K562 (cell line): ENCODE measurements around the gene MPDU1. TPM values are rescaled to one million over a fixed set of nuclear protein-coding genes. Genes with fewer than 3 reads are reported as not detected.

Experiments used
- ATAC-seq: fragments of 200-7000 bp; cut with Tn5 transposase; 3 replicates; pipeline ENCODE4 v1.9.1; 2020; ENCODE audit warnings: moderate library complexity
- BruUV-seq: library from RNA; stranded (reverse); fragments of 400-500 nt; replicated peaks from 2 replicates; lab custom pipeline; 2021; lab: Mats Ljungman, UMichigan
- CTCF ChIA-PET: fragments of 300-600 bp; formaldehyde crosslinking; extraction: SDS; loops from one replicate; lab custom pipeline; 2021; ENCODE audit warnings: low intra/inter-chr PET ratio; lab: Yijun Ruan, JAX
- POLR2A ChIA-PET: fragments of 300-600, 350-650 bp; sonication (Branson Sonifier 250); formaldehyde crosslinking; extraction: SDS; loops from one replicate; lab custom pipeline; 2021; ENCODE audit warnings: antibody characterized with exemption, inconsistent platforms; lab: Yijun Ruan, JAX
- DNase-seq, 4 experiments: peaks; one replicate each; pipeline versions ENCODE4 v3.0.0 to v3.0.0-alpha.2; 2011 to 2018; ENCODE audit warnings: low spot score in 3 of 4, mixed read lengths in 3 of 4; ENCODE audit errors: extremely low read depth in 1 of 4
- FAIRE-seq: peaks from 2 replicates; lab custom pipeline; 2011; peaks lifted over from hg19 to GRCh38; lab: Jason Lieb, UNC
- H2AFZ ChIP-seq: 2 replicates; pipeline ENCODE4 v1.6.0; 2011; ENCODE audit warnings: low read depth, low read length, control low read depth, inconsistent platforms
- H3K27ac ChIP-seq: fragments of 200-600 bp; 3 replicates; pipeline ENCODE4 v1.8.0; 2011; ENCODE audit warnings: low read depth, mild to moderate bottlenecking, control low read depth, inconsistent platforms, low read length, moderate library complexity, mixed read lengths; ENCODE audit errors: extremely low read depth
- H3K27me3 ChIP-seq, 2 experiments: fragments of 300-600 bp in 1 of 2; 2 replicates in 1 of 2; 3 replicates in 1 of 2; pipeline versions ENCODE4 v1.6.0 to v1.8.0; 2011; ENCODE audit warnings: inconsistent platforms in 2 of 2, low read length in 2 of 2, mild to moderate bottlenecking in 1 of 2, mixed read lengths in 1 of 2, moderate library complexity in 1 of 2; ENCODE audit not compliant: control insufficient read depth in 2 of 2, insufficient read depth in 2 of 2
- H3K36me3 ChIP-seq: fragments of 300-600 bp; 3 replicates; pipeline ENCODE4 v1.8.0; 2011; ENCODE audit warnings: mild to moderate bottlenecking, low read length, inconsistent platforms; ENCODE audit not compliant: control insufficient read depth, insufficient read depth
- H3K4me1 ChIP-seq, 2 experiments: fragments of 200-600 bp in 1 of 2; replicated peaks in 1 of 2; 2 replicates in 1 of 2; 3 replicates in 1 of 2; pipeline versions ENCODE4 v1.5.1 to v1.8.0; 2011; ENCODE audit warnings: inconsistent platforms in 2 of 2, low read length in 2 of 2, mild to moderate bottlenecking in 1 of 2, mixed read lengths in 1 of 2, moderate library complexity in 1 of 2; ENCODE audit not compliant: control insufficient read depth in 2 of 2, insufficient read depth in 2 of 2
- H3K4me2 ChIP-seq: 2 replicates; pipeline ENCODE4 v1.6.1; 2011; ENCODE audit warnings: low read length, control low read depth, inconsistent platforms, mixed read lengths; ENCODE audit not compliant: insufficient read depth
- H3K4me3 ChIP-seq: fragments of 200-600 bp; sonication (generic), shearing (Covaris generic); 2 replicates; pipeline ENCODE4 v1.5.1; 2016; ENCODE audit warnings: control low read depth, inconsistent platforms
- H3K79me2 ChIP-seq: fragments of 200-600 bp; 3 replicates; pipeline ENCODE4 v1.8.0; 2011; ENCODE audit warnings: low read length, inconsistent platforms; ENCODE audit not compliant: control insufficient read depth, insufficient read depth
- H3K9ac ChIP-seq, 2 experiments: 2 replicates each; pipeline versions ENCODE4 v1.6.0 to v1.6.1; 2011; ENCODE audit warnings: low read depth in 2 of 2, low read length in 2 of 2, control low read depth in 1 of 2, inconsistent platforms in 1 of 2, mild to moderate bottlenecking in 1 of 2, mixed read lengths in 1 of 2; ENCODE audit not compliant: insufficient read depth in 1 of 2
- H3K9me1 ChIP-seq: one replicate; pipeline ENCODE4 v1.6.0; 2011; ENCODE audit warnings: inconsistent platforms, mild to moderate bottlenecking, low read length, moderate library complexity; ENCODE audit not compliant: control insufficient read depth, insufficient read depth
- H3K9me3 ChIP-seq: replicated peaks from 2 replicates; pipeline ENCODE4 v1.5.1; 2011; ENCODE audit warnings: low read depth, low read length, inconsistent platforms; ENCODE audit not compliant: control insufficient read depth, insufficient read depth
- H4K20me1 ChIP-seq: replicated peaks from 2 replicates; pipeline ENCODE4 v1.6.1; 2011; ENCODE audit warnings: low read length, inconsistent platforms, mixed read lengths; ENCODE audit not compliant: control insufficient read depth, insufficient read depth
- FOS ChIP-seq: IDR thresholded peaks from 3 replicates; pipeline ENCODE4 v1.6.1; 2011; ENCODE audit not compliant: insufficient read length; ENCODE audit errors: extremely low read depth
- WGBS: fragments of 100-300 bp; shearing (Covaris generic); methylation state at CpG from one replicate; pipeline ENCODE4 v1.1.6; 2016; ENCODE audit warnings: low coverage, mixed read lengths; ENCODE audit not compliant: insufficient coverage; ENCODE audit errors: missing lambda C conversion rate; 5-methylcytosine and 5-hydroxymethylcytosine counted together
- in situ Hi-C: fragments of 300-500 bp; cut with MboI; formaldehyde crosslinking; loops from 4 replicates; pipeline ENCODE4 v1.15.0; 2018; ENCODE audit warnings: inconsistent platforms, mixed read lengths
- intact Hi-C: fragments of 100-400 bp; cut with micrococcal nuclease; formaldehyde crosslinking; loops from 2 replicates; pipeline ENCODE4 v1.14.2; 2022
- polyA plus RNA-seq, 8 experiments: library from polyadenylated mRNA; depleted of rRNA in 4 of 8; stranded (reverse) in 5 of 8; unstranded in 3 of 8; fragments of >200 nt; fragmentation: Nextera tagmentation in 2 of 8; fragmentation: Illumina TruSeq in 1 of 8; extraction: Ambion mirVana in 2 of 8; extraction: Trizol in 1 of 8; gene quantifications; 2 replicates each; pipeline versions ENCODE4 v1.2.1 to v1.2.3, GENCODE V29; 2011 to 2014; ENCODE audit warnings: inconsistent platforms in 1 of 8, missing spikeins in 1 of 8
- total RNA-seq, 7 experiments: library from RNA; depleted of rRNA in 6 of 7; stranded (reverse); fragments of >200 nt in 6 of 7; fragmentation: Illumina TruSeq in 2 of 7; extraction: Trizol in 2 of 7; gene quantifications; 2 replicates each; pipeline versions ENCODE4 v1.2.1 to v1.2.3, GENCODE V29; 2011 to 2021; ENCODE audit warnings: low replicate concordance in 1 of 7
- TF ChIP-seq, protein P1 (sequence below): fragments of 450-650 bp; IDR thresholded peaks from 2 replicates; pipeline ENCODE4 v1.6.1; 2017; ENCODE audit warnings: antibody characterized with exemption, mild to moderate bottlenecking
- TF ChIP-seq, protein P2 (sequence below): fragments of 450-650 bp; IDR thresholded peaks from 2 replicates; pipeline ENCODE4 v1.6.1; 2016; ENCODE audit warnings: mild to moderate bottlenecking, moderate library complexity

Gene MPDU1
- total and polyA plus RNA-seq, 9 of the 15 experiments (the other 6 are each of a cell fraction or from before 2014, with no cell fraction given), result 4.9 to 179 (median 77.1) TPM

DNA sequence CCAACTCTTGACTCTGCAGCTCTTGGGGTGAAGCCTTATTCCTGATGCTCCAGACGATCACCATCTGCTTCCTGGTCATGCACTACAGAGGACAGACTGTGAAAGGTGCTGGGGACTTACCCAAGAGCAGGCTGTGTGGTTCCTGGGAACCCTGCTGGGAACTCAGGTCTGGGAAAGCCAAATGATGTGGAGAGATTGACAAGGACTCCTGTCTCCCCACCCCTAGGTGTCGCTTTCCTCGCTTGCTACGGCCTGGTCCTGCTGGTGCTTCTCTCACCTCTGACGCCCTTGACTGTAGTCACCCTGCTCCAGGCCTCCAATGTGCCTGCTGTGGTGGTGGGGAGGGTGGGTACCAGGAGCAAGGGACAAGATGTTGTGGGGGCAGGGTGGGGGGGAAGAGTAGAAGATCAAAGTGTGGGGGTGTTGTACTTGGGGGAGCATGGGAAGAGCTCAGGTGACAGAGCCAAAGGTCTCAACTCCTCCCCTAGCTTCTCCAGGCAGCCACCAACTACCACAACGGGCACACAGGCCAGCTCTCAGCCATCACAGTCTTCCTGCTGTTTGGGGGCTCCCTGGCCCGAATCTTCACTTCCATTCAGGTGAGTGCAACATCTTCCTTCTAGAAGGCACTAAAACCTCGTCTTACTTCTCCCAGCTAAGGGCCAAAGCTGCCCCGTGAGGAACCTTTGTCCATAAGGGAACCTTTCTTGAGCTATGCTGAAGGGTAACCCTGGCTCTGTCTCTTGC lies 3.2 kb downstream of the MPDU1 start:
- Histone ChIP-seq H3K9ac (peak overlapping the region; percentile 53 to 72; a peak in 3 of 4 replicates), H3K79me2 (peaks cover 63% of the 10 kb centered on the region), H2AFZ (no peak overlapping the region), H3K27me3 (no peaks in the 10 kb centered on the region), H3K4me1 (peaks cover 43 to 68% of the 10 kb centered on the region in 2 experiments), H3K4me2 (peak overlapping the region; percentile 94), H3K27ac (peak overlapping the region; percentile 99), H3K36me3 (peaks cover 55% of the 10 kb centered on the region), H4K20me1 (no peaks in the 10 kb centered on the region), H3K9me3 (no peaks in the 10 kb centered on the region), H3K4me3 (no peak overlapping the region), H3K9me1 (no peaks in the 10 kb centered on the region)
- ATAC-seq (peak; percentile 58), DNase-seq (peak; percentile 56 to 87 (median 61)), FAIRE-seq (peak; percentile 91)
- WGBS, result 25% methylated on average over 7 of the region's 9 CpGs
- CTCF ChIA-PET, result interaction anchor here (1.1 kb wide), 1 partner anchor 100 kb away, joined by 3 read pairs; the partner anchor contains the start of gene TP53
- in situ Hi-C loops, result no loop called here
- POLR2A ChIA-PET, result interaction anchor here (0.5 to 2.8 kb wide), 6 partner anchors 14 to 231 kb away, joined by 3 to 24 read pairs (median 4); partner anchors contain the start of genes TP53 and WRAP53
- intact Hi-C loops, result loop anchor here (5.0 kb wide), 1 partner anchor 100 kb away; the partner anchor contains the start of genes TP53 and WRAP53
- BruUV-seq, result no TSS peak
- TF ChIP-seq, protein P1, sequence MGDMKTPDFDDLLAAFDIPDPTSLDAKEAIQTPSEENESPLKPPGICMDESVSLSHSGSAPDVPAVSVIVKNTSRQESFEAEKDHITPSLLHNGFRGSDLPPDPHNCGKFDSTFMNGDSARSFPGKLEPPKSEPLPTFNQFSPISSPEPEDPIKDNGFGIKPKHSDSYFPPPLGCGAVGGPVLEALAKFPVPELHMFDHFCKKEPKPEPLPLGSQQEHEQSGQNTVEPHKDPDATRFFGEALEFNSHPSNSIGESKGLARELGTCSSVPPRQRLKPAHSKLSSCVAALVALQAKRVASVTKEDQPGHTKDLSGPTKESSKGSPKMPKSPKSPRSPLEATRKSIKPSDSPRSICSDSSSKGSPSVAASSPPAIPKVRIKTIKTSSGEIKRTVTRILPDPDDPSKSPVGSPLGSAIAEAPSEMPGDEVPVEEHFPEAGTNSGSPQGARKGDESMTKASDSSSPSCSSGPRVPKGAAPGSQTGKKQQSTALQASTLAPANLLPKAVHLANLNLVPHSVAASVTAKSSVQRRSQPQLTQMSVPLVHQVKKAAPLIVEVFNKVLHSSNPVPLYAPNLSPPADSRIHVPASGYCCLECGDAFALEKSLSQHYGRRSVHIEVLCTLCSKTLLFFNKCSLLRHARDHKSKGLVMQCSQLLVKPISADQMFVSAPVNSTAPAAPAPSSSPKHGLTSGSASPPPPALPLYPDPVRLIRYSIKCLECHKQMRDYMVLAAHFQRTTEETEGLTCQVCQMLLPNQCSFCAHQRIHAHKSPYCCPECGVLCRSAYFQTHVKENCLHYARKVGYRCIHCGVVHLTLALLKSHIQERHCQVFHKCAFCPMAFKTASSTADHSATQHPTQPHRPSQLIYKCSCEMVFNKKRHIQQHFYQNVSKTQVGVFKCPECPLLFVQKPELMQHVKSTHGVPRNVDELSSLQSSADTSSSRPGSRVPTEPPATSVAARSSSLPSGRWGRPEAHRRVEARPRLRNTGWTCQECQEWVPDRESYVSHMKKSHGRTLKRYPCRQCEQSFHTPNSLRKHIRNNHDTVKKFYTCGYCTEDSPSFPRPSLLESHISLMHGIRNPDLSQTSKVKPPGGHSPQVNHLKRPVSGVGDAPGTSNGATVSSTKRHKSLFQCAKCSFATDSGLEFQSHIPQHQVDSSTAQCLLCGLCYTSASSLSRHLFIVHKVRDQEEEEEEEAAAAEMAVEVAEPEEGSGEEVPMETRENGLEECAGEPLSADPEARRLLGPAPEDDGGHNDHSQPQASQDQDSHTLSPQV, result peak; percentile 80
- TF ChIP-seq, protein P2, sequence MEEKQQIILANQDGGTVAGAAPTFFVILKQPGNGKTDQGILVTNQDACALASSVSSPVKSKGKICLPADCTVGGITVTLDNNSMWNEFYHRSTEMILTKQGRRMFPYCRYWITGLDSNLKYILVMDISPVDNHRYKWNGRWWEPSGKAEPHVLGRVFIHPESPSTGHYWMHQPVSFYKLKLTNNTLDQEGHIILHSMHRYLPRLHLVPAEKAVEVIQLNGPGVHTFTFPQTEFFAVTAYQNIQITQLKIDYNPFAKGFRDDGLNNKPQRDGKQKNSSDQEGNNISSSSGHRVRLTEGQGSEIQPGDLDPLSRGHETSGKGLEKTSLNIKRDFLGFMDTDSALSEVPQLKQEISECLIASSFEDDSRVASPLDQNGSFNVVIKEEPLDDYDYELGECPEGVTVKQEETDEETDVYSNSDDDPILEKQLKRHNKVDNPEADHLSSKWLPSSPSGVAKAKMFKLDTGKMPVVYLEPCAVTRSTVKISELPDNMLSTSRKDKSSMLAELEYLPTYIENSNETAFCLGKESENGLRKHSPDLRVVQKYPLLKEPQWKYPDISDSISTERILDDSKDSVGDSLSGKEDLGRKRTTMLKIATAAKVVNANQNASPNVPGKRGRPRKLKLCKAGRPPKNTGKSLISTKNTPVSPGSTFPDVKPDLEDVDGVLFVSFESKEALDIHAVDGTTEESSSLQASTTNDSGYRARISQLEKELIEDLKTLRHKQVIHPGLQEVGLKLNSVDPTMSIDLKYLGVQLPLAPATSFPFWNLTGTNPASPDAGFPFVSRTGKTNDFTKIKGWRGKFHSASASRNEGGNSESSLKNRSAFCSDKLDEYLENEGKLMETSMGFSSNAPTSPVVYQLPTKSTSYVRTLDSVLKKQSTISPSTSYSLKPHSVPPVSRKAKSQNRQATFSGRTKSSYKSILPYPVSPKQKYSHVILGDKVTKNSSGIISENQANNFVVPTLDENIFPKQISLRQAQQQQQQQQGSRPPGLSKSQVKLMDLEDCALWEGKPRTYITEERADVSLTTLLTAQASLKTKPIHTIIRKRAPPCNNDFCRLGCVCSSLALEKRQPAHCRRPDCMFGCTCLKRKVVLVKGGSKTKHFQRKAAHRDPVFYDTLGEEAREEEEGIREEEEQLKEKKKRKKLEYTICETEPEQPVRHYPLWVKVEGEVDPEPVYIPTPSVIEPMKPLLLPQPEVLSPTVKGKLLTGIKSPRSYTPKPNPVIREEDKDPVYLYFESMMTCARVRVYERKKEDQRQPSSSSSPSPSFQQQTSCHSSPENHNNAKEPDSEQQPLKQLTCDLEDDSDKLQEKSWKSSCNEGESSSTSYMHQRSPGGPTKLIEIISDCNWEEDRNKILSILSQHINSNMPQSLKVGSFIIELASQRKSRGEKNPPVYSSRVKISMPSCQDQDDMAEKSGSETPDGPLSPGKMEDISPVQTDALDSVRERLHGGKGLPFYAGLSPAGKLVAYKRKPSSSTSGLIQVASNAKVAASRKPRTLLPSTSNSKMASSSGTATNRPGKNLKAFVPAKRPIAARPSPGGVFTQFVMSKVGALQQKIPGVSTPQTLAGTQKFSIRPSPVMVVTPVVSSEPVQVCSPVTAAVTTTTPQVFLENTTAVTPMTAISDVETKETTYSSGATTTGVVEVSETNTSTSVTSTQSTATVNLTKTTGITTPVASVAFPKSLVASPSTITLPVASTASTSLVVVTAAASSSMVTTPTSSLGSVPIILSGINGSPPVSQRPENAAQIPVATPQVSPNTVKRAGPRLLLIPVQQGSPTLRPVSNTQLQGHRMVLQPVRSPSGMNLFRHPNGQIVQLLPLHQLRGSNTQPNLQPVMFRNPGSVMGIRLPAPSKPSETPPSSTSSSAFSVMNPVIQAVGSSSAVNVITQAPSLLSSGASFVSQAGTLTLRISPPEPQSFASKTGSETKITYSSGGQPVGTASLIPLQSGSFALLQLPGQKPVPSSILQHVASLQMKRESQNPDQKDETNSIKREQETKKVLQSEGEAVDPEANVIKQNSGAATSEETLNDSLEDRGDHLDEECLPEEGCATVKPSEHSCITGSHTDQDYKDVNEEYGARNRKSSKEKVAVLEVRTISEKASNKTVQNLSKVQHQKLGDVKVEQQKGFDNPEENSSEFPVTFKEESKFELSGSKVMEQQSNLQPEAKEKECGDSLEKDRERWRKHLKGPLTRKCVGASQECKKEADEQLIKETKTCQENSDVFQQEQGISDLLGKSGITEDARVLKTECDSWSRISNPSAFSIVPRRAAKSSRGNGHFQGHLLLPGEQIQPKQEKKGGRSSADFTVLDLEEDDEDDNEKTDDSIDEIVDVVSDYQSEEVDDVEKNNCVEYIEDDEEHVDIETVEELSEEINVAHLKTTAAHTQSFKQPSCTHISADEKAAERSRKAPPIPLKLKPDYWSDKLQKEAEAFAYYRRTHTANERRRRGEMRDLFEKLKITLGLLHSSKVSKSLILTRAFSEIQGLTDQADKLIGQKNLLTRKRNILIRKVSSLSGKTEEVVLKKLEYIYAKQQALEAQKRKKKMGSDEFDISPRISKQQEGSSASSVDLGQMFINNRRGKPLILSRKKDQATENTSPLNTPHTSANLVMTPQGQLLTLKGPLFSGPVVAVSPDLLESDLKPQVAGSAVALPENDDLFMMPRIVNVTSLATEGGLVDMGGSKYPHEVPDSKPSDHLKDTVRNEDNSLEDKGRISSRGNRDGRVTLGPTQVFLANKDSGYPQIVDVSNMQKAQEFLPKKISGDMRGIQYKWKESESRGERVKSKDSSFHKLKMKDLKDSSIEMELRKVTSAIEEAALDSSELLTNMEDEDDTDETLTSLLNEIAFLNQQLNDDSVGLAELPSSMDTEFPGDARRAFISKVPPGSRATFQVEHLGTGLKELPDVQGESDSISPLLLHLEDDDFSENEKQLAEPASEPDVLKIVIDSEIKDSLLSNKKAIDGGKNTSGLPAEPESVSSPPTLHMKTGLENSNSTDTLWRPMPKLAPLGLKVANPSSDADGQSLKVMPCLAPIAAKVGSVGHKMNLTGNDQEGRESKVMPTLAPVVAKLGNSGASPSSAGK, result no peak; the same call in 1 of the 2 replicates
- no peak for TF ChIP-seq FOS
